Erythroblast (primary cell): ENCODE results near the gene SMC1B.

ENCODE experiments used
- GATA1 ChIP-seq: IDR thresholded peaks from 2 replicates; pipeline ENCODE4 v1.6.1; 2011; ENCODE audit warnings: low read depth, mild to moderate bottlenecking, control low read depth, low read length, moderate library complexity
- POLR2A ChIP-seq: IDR thresholded peaks from 2 replicates; pipeline ENCODE4 v1.6.1; 2011; ENCODE audit warnings: mild to moderate bottlenecking, low read length

DNA sequence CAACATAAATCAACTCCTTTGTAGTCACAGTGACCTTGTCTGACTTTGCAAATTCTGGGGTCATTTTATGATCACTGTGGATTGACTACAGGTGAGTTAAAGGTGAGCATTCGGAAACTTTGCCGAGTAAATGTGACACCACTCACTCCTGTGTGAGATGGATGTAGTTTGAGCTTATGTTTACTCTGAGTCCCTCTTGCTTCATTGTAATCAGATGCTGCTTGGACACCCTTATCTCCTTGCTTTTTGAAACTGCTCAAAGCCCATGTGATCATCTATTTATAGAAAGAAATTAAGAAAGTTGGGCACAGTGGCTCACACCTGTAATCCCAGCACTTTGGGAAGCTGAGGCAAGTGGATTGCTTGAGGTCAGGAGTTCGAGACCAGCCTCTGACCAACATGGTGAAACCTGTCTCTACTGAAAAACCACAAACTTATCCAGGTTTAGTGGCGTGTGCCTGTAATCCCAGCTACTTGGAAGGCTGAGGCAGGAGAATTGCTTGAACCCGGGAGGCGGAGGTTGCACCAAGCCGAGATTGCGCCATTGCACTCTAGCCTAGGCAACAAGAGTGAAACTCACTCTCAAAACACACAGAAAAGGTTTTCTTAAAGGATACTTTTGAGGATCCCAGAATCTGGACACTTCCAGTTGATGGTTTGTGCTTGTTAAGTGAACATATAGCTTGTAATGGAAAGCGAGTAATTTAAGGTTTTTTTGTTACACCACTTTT lies 96.4 kb downstream of the SMC1B start:
- no peak for TF ChIP-seq POLR2A
- no peak for TF ChIP-seq GATA1
